Right kidney (tissue), 1 donor: Measurements from ENCODE around the gene CNTNAP5.

Experiments
- DNase-seq: peaks from one replicate; pipeline ENCODE4 v3.0.0-alpha.2; 2016

CNTNAP5 gene

DNA sequence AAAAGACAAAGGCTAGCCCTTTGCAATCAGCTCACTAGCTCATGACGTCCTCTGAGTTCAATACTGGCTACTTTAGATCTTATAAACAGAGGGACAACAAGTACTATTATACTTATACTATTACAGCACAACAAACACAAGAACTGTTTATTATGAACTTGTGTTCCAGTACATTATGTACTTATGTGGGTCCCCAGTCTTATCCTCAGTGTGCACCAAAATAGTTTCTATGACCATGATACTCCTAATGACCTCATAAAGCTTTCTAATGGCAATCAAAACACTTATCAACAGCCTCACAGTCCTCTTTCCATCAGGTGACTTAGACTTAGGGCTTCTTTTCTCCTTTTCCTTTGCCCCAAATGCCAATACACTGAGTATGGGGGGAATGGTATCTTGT lies 614.4 kb downstream of the CNTNAP5 start:
- DNase-seq = no peak

DNA sequence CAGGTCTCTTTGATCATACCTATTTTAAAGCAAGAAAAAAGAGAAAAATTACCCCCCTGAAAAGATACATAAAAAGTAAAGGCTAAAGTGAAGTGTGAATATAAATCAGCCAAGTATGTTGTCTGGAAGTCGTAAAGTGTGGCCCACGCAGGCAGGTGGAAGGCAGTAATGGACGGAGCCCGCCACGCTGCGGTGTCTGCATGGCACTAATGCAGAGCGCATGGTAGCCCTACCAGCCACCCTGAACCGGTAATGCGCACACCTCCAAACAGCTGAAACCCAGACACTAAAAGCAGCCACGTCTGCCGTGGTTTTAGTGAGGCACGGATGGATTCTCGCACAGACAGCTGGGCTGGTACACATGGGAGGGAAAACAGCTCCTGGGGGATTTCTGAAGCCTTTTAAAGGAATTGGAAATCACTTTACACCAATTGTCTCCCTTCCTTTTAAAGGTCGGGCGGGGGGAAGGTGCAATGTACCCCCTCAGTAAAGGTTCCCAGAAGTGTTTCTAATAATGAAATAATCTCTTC lies 615.2 kb downstream of the CNTNAP5 start:
- no peak for DNase-seq

DNA sequence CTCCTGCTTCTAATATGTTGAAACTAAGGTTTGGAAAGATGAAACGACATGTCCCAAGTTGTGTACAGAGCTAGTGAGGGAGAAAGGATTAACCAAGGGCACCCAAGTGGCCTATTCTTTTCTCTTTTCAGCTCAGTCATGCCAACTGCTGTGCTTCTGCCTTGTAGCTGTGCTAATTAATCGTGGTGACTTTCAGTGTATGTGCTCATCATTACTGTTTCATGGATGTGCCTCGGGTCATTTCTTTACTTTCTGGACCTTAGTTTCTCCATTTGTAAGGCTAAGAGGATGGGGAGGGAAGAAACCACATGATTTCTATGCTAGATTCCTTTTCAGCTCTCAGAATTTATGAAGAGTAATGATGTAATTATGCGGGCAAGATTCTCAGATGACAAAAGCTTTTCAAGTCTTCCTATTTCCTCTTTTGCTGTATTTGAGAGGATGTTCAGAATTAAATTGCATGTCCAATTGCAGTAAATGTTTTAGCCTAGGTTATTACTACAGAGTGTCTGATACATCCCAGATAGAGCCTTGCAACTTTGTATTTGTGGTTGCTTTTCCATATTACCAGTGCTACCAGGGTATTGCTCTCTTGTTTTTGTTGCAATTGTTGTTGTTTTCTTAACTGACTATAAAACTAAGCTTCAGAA lies 621.2 kb downstream of the CNTNAP5 start:
- no peak for DNase-seq

DNA sequence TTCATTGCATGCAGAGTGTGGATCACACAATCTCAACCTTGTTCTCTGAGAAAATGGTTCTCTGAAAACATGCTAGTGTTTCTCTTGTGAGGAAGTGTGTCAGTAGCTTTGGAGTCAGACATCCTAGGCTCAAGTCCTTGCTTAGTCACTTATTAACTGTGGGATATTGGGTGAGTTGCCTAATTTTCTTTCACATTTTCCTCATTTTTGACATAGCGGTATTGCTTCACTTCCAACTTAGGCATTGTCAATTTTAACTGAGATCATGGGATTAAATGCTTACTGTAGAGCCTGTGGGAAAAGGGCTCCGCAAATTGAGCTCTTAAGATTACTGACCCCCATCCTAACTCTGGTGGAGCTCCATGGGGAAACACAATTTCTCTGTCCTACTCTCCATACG lies 622.2 kb downstream of the CNTNAP5 start:
- no peak for DNase-seq

DNA sequence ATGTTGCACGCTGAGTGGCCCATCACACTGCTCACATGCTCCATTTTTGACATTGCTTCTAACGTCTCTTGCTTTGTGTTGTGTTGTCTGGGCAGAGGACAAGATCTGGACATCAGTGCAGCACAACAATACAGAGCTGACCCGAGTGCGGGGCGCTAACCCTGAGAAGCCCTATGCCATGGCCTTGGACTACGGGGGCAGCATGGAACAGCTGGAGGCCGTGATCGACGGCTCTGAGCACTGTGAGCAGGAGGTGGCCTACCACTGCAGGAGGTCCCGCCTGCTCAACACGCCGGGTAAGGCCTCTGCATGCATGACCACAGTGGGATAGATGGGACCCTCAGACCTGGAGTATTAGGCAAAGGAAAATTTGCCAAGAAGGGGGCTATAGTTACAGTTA lies 622.6 kb downstream of the CNTNAP5 start:
- DNase-seq = no peak

DNA sequence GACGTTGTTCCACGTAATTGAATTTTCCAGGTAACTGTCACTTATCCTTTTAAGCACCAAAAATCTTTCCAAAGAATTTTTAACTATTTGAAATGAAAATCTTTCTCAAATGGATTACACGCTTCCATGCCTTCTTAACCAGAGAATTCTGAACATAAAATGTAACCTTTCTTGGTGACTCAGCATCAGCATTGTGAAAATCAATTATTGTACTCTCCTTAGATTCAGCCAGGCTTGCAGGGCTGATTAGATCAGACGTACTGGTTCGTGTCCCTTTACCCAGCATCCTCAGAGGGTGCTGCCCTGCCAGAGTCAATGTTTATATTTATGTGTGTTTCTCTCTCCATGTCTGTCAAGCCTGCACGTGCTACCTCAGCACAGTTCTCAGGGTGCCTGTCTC lies 623.9 kb downstream of the CNTNAP5 start:
- no peak for DNase-seq

DNA sequence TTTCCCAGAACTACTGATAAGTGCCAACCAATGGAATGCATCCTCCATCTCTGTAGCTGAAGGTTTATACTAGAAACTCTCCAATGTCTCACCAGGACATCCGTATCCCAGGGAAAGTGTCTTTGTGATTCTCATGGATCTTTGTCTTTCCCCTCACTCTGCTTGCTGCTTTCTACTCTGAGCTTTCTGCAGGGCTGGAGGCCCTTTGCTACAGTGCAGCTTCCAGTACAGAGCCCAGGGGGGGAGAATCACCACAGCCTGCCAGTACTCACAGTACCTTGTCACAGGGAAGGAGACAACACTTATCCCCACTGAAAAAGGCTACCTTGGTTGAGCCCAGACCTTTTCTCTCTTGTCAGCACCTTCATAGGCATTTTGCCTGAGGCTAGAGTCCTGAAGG lies 627.0 kb downstream of the CNTNAP5 start:
- DNase-seq = no peak

DNA sequence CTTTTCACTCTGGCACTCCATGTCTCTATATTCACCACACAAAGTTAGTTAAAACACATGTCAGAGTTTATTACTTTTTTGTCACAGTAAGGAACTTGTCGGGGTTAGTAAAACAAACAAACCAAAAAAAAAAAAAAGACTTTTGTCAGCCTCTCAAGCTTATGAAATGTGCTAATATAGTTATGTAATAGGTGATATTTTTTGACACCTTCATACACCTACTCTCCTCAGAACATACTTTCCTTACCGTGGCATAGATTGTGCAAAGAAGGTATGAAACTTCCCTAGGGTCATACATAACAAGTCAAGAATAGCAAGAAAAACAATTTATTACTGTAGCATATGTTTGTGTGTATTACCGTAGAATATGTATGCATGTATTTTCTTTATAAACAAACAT lies 633.3 kb downstream of the CNTNAP5 start:
- DNase-seq = no peak

DNA sequence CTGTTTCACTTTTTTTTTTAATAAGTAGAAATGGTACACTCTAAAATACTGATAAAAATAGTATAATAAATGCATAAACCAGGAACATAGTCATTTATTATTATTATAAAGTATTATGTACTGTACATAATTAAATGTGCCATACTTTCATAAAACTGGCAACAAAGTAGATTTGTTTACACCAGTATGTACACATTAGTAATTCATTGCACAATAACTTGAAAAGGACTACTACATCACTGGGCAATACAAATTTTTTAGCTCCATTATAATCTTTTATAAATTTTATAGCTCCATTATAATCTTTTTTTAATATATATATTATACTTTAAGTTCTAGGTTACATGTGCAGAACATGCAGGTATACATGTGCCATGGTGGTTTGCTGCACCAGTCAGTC lies 636.5 kb downstream of the CNTNAP5 start:
- no peak for DNase-seq

DNA sequence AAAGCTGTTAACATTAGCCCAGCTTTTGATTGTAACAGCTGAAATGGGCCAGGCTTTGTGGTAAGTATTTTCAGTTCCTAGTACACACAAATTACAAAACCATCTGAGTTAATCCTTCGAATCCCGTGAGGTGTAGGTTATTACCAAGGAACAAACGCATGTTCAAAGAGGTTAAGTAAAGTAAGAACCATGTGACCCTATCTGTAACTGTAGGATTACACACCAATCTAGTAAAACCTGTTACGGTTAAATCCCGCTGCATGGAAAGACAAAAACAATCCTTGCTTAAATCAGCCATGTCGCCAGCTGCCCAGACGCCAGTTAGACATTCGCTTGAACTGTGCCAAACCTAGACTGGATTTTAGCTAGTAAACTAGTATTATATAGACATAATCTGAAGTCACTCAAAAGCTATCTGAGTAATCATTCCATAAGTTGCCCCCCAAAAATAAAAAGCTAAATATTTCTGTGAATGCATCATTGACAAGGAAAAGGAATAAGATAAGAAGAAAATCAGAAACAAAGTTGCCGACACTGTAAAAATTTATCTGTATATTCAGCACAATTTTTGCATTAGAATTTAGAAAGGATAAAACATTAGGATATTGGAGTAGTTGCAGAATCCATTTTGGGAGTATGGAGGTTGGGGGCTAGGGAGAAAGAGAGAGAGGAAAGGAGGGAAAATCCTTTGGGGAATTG lies 638.0 kb downstream of the CNTNAP5 start:
- no peak for DNase-seq

DNA sequence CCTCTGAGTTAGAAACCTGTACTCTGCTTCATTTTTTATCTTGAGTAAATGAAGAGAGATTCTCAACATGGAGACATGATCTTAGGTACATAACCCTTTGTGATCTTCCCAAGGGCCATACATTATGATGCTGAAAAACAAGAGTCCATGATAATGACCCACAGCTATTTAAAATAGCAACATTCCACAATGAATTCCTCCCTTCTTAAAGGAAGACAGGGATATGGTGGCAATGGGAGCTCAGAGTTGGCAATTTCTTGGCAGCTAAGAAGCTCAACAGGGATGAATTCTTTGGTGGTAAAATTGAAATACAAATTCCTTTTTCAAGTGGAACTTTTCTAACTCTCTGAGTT lies 638.5 kb downstream of the CNTNAP5 start:
- no peak for DNase-seq

DNA sequence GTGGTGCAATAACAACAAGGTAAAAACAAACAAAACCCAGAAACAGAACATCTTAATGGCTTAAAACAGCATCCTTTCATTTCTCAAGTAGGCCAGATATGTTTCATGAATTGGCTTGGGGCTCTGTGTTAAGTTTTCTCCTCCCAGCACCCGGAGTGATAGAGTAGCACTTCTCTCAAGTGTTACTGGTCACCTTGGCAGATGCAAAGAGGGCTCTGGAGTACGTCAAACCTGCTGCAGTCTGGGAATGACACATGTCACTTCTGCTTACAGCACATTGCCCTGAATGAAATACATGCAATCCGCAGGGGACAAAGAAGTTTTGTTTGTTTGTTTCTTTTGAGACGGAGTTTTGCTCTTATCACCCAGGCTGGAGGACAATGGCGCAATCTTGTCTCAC lies 639.3 kb downstream of the CNTNAP5 start:
- DNase-seq = no peak

DNA sequence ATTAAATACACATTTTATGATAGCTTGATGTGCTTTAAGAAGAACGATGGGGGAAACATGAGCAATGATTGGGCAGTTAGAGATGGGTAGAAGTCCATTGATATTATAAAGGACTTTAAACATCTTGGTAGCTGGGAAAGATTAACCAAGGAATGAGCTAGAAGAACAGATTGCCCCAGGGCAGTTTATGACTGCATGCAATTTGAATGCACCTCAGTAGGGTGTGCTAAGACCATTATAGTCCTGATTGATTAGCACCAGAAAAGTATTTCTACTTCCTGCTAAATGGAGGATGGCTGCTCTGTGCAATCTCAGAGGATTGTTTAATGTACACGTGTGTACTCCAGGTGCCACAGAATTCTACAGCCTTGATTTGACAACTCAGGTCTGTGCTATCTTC lies 641.9 kb downstream of the CNTNAP5 start:
- no peak for DNase-seq

DNA sequence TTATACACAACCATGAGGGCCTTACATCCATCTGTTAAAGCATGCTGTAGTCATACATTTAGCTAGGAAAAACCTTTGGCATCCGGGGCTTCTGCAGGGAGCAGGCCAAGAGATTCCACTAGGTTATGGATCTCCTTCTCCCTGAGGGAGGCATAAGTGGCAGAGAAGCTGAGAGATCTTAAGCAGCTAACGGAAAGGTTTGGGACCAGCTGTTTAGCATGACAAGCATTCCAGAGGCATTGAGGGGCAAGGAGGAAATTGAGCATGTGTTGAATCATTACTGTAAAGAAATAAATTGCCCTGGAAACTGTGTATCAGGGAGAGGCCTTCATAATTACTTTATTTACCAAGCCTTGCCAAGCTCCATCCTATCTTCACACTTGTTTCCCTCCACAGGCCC lies 643.1 kb downstream of the CNTNAP5 start:
- no peak for DNase-seq

DNA sequence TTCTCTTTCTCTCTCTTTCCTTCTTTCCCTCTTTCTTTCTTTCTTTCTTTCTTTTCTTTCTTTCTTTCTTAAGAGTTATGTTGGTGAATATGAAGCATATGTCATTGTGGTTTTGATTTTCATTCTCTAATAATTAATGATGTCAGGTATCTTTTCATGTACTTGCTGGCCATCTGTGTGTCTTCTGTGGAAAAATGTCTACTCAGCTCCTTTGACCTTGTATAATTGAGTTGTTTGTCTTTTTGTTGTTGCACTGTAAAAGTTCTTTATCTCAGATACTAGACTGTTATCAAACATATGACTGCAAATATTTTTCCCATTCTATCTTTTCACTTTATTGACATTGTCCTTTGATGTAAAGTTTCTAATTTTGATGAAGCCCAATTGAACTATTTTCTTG lies 645.1 kb downstream of the CNTNAP5 start:
- no peak for DNase-seq

DNA sequence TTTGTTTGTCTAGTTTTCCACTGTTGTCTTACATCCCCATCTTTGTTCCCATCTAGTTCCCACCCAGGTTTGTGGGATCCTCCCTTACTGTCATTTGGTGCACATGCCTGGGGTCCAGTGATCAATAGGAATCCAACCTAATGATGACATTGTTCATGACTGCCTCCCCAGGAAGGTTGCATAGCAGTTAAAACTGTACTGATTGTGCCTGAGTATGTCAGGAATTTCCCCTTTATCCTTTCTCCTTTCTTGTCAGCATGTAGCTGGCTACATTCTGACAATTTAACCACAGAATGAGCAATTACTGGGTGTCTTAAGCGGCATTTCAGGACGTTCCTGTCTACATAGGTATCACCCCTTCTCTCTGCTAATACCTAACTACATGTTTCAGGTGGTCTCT lies 653.0 kb downstream of the CNTNAP5 start:
- DNase-seq = no peak

DNA sequence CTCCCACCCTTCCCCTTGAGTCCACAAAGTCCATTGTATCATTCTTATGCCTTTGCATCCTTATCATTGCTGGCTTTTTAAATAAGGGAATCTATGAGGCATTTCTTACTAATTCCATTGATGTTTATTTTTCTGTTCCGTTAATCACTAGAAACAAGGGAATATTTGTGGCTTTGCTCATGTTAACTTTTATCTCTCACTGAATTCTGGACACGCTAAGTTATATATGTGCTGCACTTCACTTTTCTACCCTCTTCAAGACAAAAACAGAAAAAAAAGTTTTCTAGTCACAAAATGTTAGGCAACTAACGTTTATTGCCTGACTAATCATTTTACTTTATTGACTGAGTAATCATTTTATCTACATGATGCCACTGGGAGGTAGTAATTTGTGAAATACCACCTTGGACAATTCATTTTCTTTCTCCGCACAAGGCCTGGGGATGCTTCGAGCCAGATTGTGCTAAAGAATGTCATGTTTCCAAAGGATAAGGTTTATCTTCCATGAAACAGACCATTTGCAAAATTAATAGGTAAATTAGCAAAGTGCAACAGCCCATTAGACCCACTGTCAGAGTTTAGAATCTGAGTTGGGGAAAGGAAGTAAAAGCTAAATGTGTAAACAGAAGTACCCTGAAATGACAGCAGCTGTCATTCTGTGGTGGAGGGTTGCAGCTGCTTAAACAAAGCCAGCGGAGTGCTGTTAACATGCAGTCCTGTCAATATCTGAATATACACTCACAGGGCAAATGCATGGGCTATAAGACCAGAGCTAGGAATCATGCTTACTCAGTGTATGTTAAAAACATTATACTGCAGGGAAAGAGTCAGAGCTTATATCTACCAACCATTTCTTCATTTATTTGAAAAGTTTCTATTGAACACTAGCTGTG lies 658.7 kb downstream of the CNTNAP5 start:
- DNase-seq = no peak

DNA sequence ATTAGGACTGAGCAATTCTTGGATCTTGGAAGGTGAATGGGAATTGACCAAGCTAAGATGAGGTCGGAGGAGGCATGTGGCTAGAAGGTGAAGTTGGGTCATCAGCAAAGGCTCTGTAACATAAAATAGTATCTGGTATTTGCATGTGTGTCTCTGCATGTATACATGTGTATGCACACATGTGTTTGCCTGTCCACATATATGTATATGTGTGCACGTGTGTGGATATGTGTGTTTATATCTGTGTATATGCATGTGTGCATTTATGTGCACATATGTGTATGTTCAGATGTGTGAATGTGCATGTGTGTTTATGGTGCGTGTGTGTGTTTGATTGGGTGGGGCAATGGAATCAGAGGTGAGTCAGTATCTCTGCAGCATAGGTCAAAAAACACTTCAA lies 664.3 kb downstream of the CNTNAP5 start:
- DNase-seq = no peak

DNA sequence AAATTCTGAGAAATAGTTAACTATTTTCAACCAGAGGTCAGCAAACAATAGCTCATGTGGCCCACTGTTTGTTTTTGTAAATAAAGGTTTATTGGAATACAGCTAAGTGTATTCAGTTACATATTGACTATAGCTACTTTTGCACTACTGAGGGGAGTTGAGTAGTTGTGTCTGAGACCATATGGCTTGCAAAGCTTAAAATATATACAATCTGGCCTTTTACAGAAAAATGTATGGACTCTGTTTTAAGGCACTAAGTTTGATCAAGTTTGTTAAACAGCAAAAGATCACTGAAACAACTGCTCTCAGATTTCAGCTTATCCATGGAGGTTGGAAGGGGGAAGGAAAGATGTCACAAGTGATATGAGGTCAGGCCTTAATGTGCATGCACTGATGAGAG lies 667.1 kb downstream of the CNTNAP5 start:
- DNase-seq = no peak

DNA sequence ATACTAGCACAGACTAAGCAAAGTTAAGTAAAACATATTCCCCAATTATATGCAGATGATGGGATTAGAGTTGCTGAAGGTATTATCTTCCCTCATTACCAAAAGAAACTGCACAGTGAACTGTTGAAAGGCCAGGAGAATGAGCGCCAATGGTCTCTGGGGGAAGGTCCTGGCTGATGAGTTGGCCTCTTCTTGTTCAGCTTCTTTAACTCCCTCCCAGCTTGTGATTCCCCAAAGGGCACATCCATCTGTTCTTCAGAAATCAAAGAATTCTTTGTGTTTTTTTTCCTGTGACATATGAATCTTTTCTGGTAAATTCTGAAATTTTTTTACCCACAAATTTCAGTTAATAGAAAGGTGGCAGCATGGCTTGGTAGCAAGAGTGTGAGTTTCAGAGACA lies 667.6 kb downstream of the CNTNAP5 start:
- DNase-seq = no peak

DNA sequence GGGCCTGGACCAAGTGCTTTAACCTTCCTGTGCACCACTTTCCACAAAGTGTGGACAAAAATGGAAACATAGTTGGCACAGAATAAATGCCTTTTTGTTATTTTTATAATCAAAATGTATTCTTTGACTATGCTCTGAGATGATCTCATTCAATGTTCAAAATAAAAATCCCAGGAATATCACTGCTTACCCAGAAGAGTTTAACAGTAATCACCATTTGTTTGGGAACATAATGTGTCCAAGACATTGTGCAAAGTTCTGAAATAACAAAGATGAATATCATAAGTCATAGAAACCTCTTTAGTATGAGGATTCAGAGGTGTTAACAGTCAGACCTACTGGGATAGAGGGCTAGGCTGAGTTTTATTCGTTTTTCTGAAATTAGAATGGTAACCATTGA lies 668.1 kb downstream of the CNTNAP5 start:
- DNase-seq = no peak

DNA sequence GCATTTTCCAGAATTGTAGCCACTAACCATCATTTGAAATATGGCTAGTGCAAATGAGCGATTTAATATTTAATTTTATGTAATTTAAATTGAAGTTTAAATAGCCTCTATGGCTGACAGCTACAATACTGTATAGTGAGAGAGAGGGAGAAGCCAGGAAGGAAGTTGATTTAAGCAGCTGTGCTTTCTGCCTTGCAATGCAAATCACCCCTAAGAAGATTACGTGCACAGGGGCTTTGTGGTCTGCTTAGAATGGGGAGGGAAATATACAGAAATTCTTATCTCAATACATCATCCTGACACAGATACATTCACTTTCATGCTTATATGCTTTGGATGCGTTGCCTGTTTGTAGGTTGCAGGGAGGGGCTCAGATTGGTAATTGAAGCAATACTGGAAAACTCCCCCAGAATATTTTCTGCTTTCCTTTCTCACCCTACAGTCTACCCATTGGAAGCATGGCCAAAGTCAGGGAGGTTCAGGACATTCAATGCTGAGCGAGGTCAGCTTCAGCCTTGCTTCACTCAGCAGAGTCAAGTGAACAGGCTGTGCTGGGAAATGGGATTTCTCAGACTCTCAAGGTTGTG lies 674.0 kb downstream of the CNTNAP5 start:
- DNase-seq = no peak

DNA sequence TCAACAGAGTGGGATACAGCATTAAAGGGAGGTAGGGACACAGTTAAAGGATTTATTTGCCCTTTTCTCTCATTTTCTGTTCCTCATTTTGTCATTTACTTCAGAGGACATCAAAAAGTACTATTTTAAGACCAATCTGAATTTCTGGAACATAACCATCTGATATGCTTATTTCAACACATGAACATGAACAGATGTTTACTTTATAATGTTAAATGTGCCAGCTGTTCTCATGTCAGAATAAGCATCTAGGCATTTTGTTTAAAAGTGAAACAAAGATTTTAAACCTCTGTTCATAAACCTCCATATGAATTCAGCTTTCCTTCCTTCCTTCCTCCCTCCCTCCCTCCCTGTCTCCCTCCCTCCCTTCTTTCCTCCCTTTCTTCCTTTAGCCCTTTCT lies 677.7 kb downstream of the CNTNAP5 start:
- no peak for DNase-seq
